AG04449 (cell line): ENCODE measurements around the gene CDK5.

Source experiments
- CTCF ChIA-PET: fragments of 350-600 bp; formaldehyde crosslinking; extraction: SDS; loops from one replicate; lab custom pipeline; 2021; ENCODE audit warnings: antibody characterized with exemption; lab: Yijun Ruan, JAX
- POLR2A ChIA-PET: fragments of 400-600, 350-600 bp; formaldehyde crosslinking; extraction: SDS; loops from one replicate; lab custom pipeline; 2020; ENCODE audit warnings: antibody characterized with exemption, inconsistent platforms; lab: Yijun Ruan, JAX
- DNase-seq: peaks from one replicate; pipeline ENCODE4 v3.0.0-alpha.2; 2010; ENCODE audit warnings: low read depth, low spot score
- H3K4me3 ChIP-seq: 2 replicates; pipeline ENCODE4 v1.5.1; 2011; ENCODE audit warnings: low read depth, mild to moderate bottlenecking, control low read depth, low read length
- CTCF ChIP-seq: IDR thresholded peaks from one replicate; pipeline ENCODE4 v1.5.1; 2011; ENCODE audit warnings: mild to moderate bottlenecking, moderate library complexity, low read length, control low read depth, inconsistent platforms; ENCODE audit not compliant: insufficient read depth; ENCODE audit errors: missing control alignments

The CDK5 gene

DNA sequence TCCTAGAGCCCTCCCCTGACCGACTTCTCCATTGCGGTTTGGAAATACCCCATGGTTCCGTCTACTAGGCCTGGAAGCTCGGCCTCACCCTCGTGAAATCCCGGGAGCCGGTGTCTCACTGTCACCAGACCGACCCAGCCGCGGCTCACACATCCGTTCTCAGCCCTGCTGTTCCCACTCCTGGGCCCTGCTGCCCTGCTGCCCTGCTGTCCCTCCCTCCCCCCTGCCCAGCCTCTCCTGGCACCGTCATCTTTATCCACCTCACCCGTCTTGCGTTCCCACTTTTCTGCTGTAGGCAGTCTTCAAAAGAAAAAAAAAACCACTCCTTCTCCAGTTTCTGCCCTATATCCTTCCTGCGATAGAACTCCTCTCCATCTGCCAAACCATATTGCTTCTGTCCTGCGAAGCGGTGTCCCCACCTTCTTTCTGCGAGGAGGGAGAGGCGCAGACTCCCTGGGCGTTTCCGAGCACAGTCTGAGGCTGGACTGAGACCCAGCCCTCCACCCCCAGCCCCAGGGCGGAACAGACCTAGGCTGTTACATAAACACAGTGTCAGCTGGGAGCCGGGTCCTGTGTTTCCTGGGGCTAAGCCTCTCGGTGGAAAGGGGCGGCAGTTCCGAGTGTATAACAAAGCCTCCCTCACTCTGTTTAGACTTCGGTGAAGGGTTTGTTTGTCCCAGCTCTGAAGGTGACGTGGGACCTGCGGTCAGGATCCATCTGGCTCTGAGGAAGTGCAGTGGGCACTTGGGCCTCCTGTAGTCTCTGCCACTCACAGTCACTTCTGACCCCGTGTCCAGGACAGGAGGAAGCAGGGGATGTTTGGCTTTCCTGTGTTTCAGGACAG, 31.4 kb upstream of the CDK5 start:
- peak overlapping the region; percentile 75 for H3K4me3 ChIP-seq
- no peak for DNase-seq
- no peak for TF ChIP-seq CTCF
- ChIA-PET POLR2A (interaction anchor here (0.7 to 2.0 kb wide), 4 partner anchors 12 to 61 kb away, joined by 4 to 6 read pairs (median 5); partner anchors contain the start of gene ABCB8), CTCF (interaction anchor here (0.8 to 19.2 kb wide), 6 partner anchors 21 to 155 kb away, joined by 4 to 347 read pairs (median 4); no protein-coding TSS in a partner anchor)

DNA sequence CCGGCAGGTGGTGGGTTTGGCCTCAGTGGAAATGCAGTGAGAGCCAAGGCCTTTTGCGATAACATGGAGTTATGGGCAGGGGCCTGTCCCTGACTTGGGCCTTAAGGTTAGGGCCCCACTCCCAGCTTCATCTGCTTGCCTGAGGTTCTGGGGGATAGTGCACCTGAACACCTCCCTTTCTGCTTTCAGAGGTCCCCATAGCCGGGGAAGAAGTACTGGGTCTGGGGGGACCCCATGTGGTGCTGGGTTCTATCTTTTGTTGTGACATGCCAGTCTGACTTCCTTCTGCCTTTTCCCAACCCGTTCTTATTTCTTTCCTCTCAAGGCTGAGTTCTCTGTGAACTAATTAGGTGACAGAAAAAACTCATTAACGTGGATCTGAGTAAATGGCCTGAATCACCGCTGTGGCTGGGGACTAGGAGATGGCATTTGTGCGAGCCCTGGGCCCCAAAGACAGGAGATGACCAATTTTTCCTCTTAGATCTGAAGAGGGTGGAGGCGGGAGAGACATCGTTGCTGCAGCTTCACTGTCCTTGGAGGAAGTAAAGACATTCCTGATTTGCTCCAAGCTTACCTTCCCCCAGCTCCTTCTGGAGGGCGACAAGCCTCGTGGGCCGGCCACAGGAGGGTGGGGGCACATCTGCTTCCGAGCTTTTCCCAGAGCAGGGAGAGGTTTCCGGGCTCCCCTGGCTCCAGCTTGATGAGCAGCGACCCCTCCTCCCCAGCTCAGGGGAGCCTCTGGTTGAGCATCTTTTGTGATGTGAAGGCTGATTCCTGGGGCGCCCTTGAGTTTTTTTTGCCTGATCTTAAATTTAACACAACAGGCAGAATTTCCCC, 30.5 kb upstream of the CDK5 start:
- no peak for TF ChIP-seq CTCF
- CTCF ChIA-PET, result interaction anchor here (0.7 to 19.2 kb wide), 8 partner anchors 12 to 156 kb away, joined by 3 to 347 read pairs (median 4); no protein-coding TSS in a partner anchor
- H3K4me3 ChIP-seq, result peak overlapping the region; percentile 75
- POLR2A ChIA-PET, result interaction anchor here (1.5 to 2.0 kb wide), 3 partner anchors 12 to 25 kb away, joined by 5 to 6 read pairs (median 5); no protein-coding TSS in a partner anchor
- DNase-seq, result no peak

DNA sequence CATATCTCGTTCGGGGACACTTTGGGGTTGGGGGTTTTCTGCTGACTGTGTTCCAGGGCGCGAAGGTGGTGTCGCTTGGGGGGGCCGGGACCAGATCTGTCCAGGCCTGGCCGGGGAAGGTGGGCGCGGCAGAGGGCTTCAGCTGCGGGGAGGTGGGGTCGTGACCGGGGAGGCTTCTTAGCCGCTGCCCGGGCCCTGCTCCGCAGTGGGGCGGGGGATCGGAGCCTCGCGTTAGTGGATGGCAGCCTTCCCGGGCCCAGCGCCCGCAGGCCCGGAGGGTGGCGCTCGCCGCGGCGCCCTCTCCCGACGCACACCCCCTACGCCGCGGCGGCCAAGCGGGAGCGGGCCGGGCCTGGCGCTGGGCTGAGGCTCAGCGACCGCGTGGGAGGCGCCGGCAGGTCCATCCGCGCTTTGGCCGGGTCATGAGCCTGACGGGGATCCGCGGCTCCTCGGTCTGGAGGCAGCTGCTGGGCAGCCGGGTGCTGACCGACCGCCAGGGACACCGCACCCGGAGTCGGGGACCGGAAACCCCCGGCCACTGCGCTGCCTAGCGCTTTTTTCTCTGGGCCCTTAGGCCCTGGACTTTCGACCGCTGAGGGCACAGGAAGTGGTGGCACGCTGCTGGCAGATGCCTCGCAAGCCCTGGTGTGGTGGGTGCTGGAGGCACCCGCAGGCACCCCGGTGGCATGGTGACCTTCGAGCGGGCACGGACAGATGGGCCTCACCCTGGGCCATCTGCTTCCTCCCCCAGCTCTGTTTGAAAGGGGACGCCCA, 29.7 kb upstream of the CDK5 start:
- ChIA-PET POLR2A (interaction anchor here (1.5 kb wide), 2 partner anchors 11 to 26 kb away, joined by 5 read pairs; no protein-coding TSS in a partner anchor), CTCF (interaction anchor here (0.7 to 19.2 kb wide), 6 partner anchors 9 to 77 kb away, joined by 3 to 347 read pairs (median 4); no protein-coding TSS in a partner anchor)
- peak; percentile 42 for TF ChIP-seq CTCF
- no peak for DNase-seq
- H3K4me3 ChIP-seq, result peak overlapping the region; percentile 75

GRCh38 chr7:151086802-151087244, 29.1 kb upstream of the CDK5 start:
- DNase-seq, result no peak
- no peak for TF ChIP-seq CTCF
- ChIA-PET CTCF (interaction anchor here (0.9 to 19.2 kb wide), 3 partner anchors 9 to 27 kb away, joined by 4 to 347 read pairs (median 7); no protein-coding TSS in a partner anchor), POLR2A (no interaction called here)
- H3K4me3 ChIP-seq, result peak overlapping the region; percentile 75

GRCh38 chr7:151085691-151086620, 28.3 kb upstream of the CDK5 start, which contains the start of gene AGAP3:
Gene AGAP3, plus strand, starts transcription at chr7:151086475. Its CDS starts 267 bp downstream, at chr7:151086742.
- POLR2A ChIA-PET, result interaction anchor here (0.6 to 1.1 kb wide), 4 partner anchors 9 to 83 kb away, joined by 3 to 5 read pairs (median 4); partner anchors contain the start of gene ABCB8
- CTCF ChIA-PET, result interaction anchor here (0.7 to 19.2 kb wide), 7 partner anchors 10 to 76 kb away, joined by 3 to 347 read pairs (median 4); no protein-coding TSS in a partner anchor
- no peak for DNase-seq
- H3K4me3 ChIP-seq, result peak within 1 kb of the TSS; percentile 75
- TF ChIP-seq CTCF, result no peak
